KMS-11 (cell line): ENCODE results near the gene RAP1B.

Source experiments
- H2AFZ ChIP-seq: fragments of 200-600 bp; sonication (generic); 2 replicates; pipeline ENCODE4 v1.6.1; 2016; ENCODE audit warnings: antibody characterized with exemption, mixed run types, low read depth
- H3K27ac ChIP-seq: fragments of 200-600 bp; sonication (generic); 2 replicates; pipeline ENCODE4 v1.6.1; 2016; ENCODE audit warnings: mild to moderate bottlenecking, mixed run types
- H3K27me3 ChIP-seq: fragments of 200-600 bp; sonication (generic); 2 replicates; pipeline ENCODE4 v1.6.1; 2017; ENCODE audit warnings: mild to moderate bottlenecking, low read depth, mixed run types, moderate library complexity; ENCODE audit not compliant: insufficient read depth
- H3K36me3 ChIP-seq: fragments of 200-600 bp; sonication (generic); 2 replicates; pipeline ENCODE4 v1.6.1; 2017; ENCODE audit warnings: mild to moderate bottlenecking, mixed run types; ENCODE audit not compliant: insufficient read depth
- H3K4me1 ChIP-seq: fragments of 200-600 bp; sonication (generic); 2 replicates; pipeline ENCODE4 v1.6.1; 2016; ENCODE audit warnings: mild to moderate bottlenecking, low read depth, mixed run types; ENCODE audit not compliant: poor library complexity, severe bottlenecking
- H3K4me2 ChIP-seq: fragments of 200-600 bp; sonication (generic); 2 replicates; pipeline ENCODE4 v1.7.0; 2016; ENCODE audit warnings: mild to moderate bottlenecking, mixed run types
- H3K4me3 ChIP-seq: fragments of 200-600 bp; sonication (generic); IDR thresholded peaks from 2 replicates; pipeline ENCODE4 v1.6.1; 2017; ENCODE audit warnings: low read depth, low read length, mixed read lengths; ENCODE audit not compliant: insufficient read depth
- H3K79me2 ChIP-seq: fragments of 200-600 bp; sonication (generic); 2 replicates; pipeline ENCODE4 v1.6.1; 2016; ENCODE audit warnings: low read depth, mixed run types; ENCODE audit not compliant: insufficient read depth
- H3K9ac ChIP-seq: fragments of 200-600 bp; sonication (generic); 2 replicates; pipeline ENCODE4 v1.6.1; 2016; ENCODE audit warnings: mild to moderate bottlenecking, mixed run types
- H4K20me1 ChIP-seq: fragments of 200-600 bp; sonication (generic); 2 replicates; pipeline ENCODE4 v1.6.1; 2016; ENCODE audit warnings: mild to moderate bottlenecking, mixed run types; ENCODE audit not compliant: insufficient read depth
- TF ChIP-seq, protein P1 (sequence below): fragments of 200-600 bp; sonication (generic); conservative IDR thresholded peaks from 2 replicates; pipeline ENCODE4 v1.6.1; 2017; ENCODE audit warnings: low read depth, mild to moderate bottlenecking, antibody characterized with exemption, low read length, moderate library complexity, mixed read lengths

The RAP1B gene

GRCh38 chr12:68613209-68613904 lies 2.7 kb downstream of the RAP1B start:
- Histone ChIP-seq H3K4me3 (no peak overlapping the region), H3K36me3 (no peaks in the 10 kb centered on the region), H3K9ac (no peak overlapping the region), H3K27ac (no peak overlapping the region), H4K20me1 (peaks cover 63% of the 10 kb centered on the region), H3K79me2 (peaks cover 71% of the 10 kb centered on the region), H3K4me2 (peak overlapping the region; percentile 96), H2AFZ (no peak overlapping the region), H3K27me3 (no peaks in the 10 kb centered on the region), H3K4me1 (peaks cover 58% of the 10 kb centered on the region)
- TF ChIP-seq, protein P1, sequence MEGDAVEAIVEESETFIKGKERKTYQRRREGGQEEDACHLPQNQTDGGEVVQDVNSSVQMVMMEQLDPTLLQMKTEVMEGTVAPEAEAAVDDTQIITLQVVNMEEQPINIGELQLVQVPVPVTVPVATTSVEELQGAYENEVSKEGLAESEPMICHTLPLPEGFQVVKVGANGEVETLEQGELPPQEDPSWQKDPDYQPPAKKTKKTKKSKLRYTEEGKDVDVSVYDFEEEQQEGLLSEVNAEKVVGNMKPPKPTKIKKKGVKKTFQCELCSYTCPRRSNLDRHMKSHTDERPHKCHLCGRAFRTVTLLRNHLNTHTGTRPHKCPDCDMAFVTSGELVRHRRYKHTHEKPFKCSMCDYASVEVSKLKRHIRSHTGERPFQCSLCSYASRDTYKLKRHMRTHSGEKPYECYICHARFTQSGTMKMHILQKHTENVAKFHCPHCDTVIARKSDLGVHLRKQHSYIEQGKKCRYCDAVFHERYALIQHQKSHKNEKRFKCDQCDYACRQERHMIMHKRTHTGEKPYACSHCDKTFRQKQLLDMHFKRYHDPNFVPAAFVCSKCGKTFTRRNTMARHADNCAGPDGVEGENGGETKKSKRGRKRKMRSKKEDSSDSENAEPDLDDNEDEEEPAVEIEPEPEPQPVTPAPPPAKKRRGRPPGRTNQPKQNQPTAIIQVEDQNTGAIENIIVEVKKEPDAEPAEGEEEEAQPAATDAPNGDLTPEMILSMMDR, result no peak

GRCh38 chr12:68614105-68614679 lies 3.5 kb downstream of the RAP1B start:
- Histone ChIP-seq H3K4me3 (no peak overlapping the region), H3K4me2 (peak overlapping the region; percentile 13), H3K4me1 (peaks cover 65% of the 10 kb centered on the region), H3K27ac (no peak overlapping the region), H3K36me3 (no peaks in the 10 kb centered on the region), H3K27me3 (no peaks in the 10 kb centered on the region), H3K79me2 (peaks cover 79% of the 10 kb centered on the region), H2AFZ (no peak overlapping the region), H4K20me1 (peaks cover 72% of the 10 kb centered on the region), H3K9ac (no peak overlapping the region)
- TF ChIP-seq, protein P1, result no peak

DNA sequence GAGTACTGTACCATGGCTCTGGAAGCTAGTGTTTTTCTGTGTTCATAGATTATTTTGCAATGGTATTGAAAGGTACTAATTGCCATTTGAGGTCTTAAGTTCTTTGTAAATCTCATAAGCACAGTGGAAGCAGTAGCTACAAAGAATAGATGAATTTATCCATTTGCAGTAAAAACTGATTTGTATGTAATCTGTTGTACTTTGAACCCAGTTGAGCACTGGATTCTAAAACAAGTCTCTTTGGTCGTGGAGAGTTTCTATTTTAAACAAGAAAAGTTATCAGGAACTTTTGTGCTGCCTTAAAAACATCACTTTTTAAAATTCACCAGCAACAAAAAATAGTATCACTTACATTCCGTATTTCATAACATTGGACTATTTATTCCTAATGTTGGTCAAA lies 4.1 kb downstream of the RAP1B start:
- Histone ChIP-seq H3K4me2 (peak overlapping the region; percentile 13), H3K36me3 (no peaks in the 10 kb centered on the region), H3K27me3 (no peaks in the 10 kb centered on the region), H3K79me2 (peaks cover 85% of the 10 kb centered on the region), H3K4me3 (no peak overlapping the region), H3K9ac (no peak overlapping the region), H3K27ac (no peak overlapping the region), H3K4me1 (peaks cover 65% of the 10 kb centered on the region), H2AFZ (no peak overlapping the region), H4K20me1 (peaks cover 77% of the 10 kb centered on the region)
- TF ChIP-seq, protein P1, result no peak

DNA sequence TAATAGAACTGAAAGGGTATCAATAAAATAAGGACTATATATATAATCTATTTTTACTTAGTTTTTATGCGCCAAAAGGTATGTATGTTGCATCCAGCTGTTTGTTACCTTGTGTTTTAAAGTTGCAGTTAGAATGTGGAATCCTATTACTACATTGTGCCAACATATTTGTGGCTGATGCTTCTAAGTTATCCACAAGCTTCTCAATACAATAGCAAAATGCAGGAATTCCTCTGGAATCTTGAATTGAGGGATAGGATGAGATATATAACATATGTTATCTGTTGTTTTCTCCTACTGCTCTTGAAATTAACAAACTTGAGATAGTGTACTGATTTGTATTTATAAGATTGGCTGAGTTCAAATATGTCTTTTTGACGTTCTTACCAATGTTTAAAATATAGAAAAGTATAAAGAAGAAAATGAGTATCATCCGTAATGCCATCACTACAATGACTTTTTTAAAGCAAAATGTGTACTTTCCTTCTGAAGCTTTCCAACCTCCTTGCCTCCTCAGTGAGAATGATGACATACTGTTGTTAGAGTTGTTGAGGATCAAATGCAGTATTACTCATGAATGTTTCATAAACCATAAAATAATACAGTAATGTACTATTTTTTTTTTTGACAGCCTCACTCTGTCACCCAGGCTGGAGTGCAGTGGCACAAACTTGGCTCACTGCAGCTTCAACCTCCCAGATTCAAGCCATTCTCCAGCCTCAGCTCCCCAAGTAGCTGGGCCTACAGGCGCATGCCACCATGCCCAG lies 6.6 kb downstream of the RAP1B start:
- no peak overlapping the region for H3K4me2 ChIP-seq
- no peak overlapping the region for H3K4me3 ChIP-seq
- H3K9ac ChIP-seq, result no peak overlapping the region
- no peak overlapping the region for H3K27ac ChIP-seq
- H3K36me3 ChIP-seq, result no peaks in the 10 kb centered on the region
- TF ChIP-seq, protein P1, result no peak
- H3K27me3 ChIP-seq, result no peaks in the 10 kb centered on the region
- H4K20me1 ChIP-seq, result peaks cover 96% of the 10 kb centered on the region
- no peak overlapping the region for H2AFZ ChIP-seq
- peaks cover 100% of the 10 kb centered on the region for H3K79me2 ChIP-seq
- H3K4me1 ChIP-seq, result peaks cover 85% of the 10 kb centered on the region
